Natural killer cell (primary cell): ENCODE measurements around the gene TGM3. TPM values are rescaled to one million over a fixed set of nuclear protein-coding genes. Genes with fewer than 3 reads are reported as not detected.

Experiments
- ATAC-seq, 3 donors: fragments of 150-1000 bp in 2 of 3; fragments of 200-7000 bp in 1 of 3; cut with Tn5 transposase; 1 replicate in 1 of 3; 2 replicates in 2 of 3; pipeline ENCODE4 v1.10.0; 2021; ENCODE audit warnings: mild to moderate bottlenecking in 2 of 3, moderate library complexity in 2 of 3
- DNase-seq, 2 donors: peaks; one replicate each; pipeline versions ENCODE4 v3.0.0 to v3.0.0-alpha.2; 2013 to 2021; ENCODE audit warnings: mixed read lengths in 1 of 2
- H3K27ac ChIP-seq: one replicate; pipeline ENCODE4 v1.5.1; 2013; ENCODE audit warnings: mild to moderate bottlenecking, low read length
- H3K27me3 ChIP-seq: one replicate; pipeline ENCODE4 v1.6.1; 2013; ENCODE audit warnings: low read length; ENCODE audit not compliant: control insufficient read depth, insufficient read depth
- H3K36me3 ChIP-seq: one replicate; pipeline ENCODE4 v1.6.1; 2013; ENCODE audit warnings: low read length; ENCODE audit not compliant: control insufficient read depth, insufficient read depth
- H3K4me1 ChIP-seq: one replicate; pipeline ENCODE4 v1.6.1; 2013; ENCODE audit warnings: low read length; ENCODE audit not compliant: control insufficient read depth, insufficient read depth
- H3K4me3 ChIP-seq: one replicate; pipeline ENCODE4 v1.5.1; 2013; ENCODE audit warnings: low read length
- H3K9me3 ChIP-seq: one replicate; pipeline ENCODE4 v1.6.1; 2013; ENCODE audit warnings: low read length; ENCODE audit not compliant: control insufficient read depth, insufficient read depth
- H3K27ac Mint-ChIP-seq, 2 donors: one replicate each; pipeline ENCODE4 v1.8.0; 2022; ENCODE audit warnings: mild to moderate bottlenecking in 2 of 2, mixed read lengths in 2 of 2, moderate library complexity in 1 of 2
- H3K27me3 Mint-ChIP-seq, 2 donors: one replicate each; pipeline ENCODE4 v1.8.0; 2022; ENCODE audit warnings: low read depth in 2 of 2, mixed read lengths in 2 of 2
- H3K36me3 Mint-ChIP-seq: one replicate; pipeline ENCODE4 v1.8.0; 2022; ENCODE audit warnings: mixed read lengths
- H3K4me1 Mint-ChIP-seq, 2 donors: one replicate each; pipeline ENCODE4 v1.8.0; 2022; ENCODE audit warnings: mixed read lengths in 2 of 2
- H3K4me3 Mint-ChIP-seq: one replicate; pipeline ENCODE4 v1.8.0; 2022; ENCODE audit warnings: mild to moderate bottlenecking, moderate library complexity, mixed read lengths
- H3K9me3 Mint-ChIP-seq, 2 donors: one replicate each; pipeline ENCODE4 v1.8.0; 2022; ENCODE audit warnings: mixed read lengths in 2 of 2
- WGBS: methylation state at CpG from one replicate; pipeline ENCODE4 v1.1.7; 2013; ENCODE audit warnings: missing lambda C conversion rate; ENCODE audit not compliant: insufficient coverage; 5-methylcytosine and 5-hydroxymethylcytosine counted together
- intact Hi-C: fragments of 100-400 bp; cut with micrococcal nuclease; formaldehyde crosslinking; loops from one replicate; pipeline ENCODE4 v1.14.2; 2022
- total RNA-seq, 4 donors: library from RNA; stranded (reverse); fragments of 120-200 nt in 1 of 4; gene quantifications; one replicate each; pipeline versions ENCODE4 v1.2.3 to v1.2.4, GENCODE V29; 2013 to 2022
- TF ChIP-seq, protein P1 (sequence below): fragments of 200-600 bp; IDR thresholded peaks from one replicate; pipeline ENCODE4 v1.8.0; 2022; ENCODE audit warnings: antibody characterized with exemption

TGM3 gene
- total RNA-seq, 3 donors from 2014 or later (not counting 1 experiment from before 2014, with no cell fraction given) = not detected

DNA sequence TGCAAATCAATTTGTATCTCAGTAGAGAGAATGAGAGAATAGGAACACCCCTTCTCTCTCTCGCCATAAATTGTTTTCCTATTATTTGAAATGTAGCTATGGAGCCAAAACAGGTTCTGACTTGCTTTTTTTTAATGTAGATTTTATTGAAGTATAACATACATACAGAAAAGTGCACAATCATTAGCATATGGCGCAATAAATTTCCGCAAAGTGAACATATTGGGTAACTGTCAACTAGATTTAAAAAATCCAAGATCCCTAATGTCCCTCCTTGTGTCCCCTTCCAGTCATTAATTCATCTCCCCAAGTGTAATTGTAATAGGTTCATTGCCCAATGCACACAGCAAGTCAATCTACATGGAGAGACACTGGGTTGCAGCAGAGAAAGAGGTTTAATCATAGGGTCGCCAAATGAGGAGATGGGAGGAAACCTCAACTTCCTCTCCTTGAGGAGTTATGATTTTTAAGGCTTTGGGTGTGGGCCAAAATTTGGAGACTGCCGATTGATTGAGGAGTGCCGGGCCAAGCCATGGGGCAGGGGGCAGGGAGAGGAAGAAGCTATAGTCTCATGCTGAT, 43.3 kb upstream of the TGM3 start:
- DNase-seq = no peak
- Mint-ChIP-seq H3K36me3 (no peaks in the 10 kb centered on the region), H3K27ac (no peak overlapping the region), H3K9me3 (no peaks in the 10 kb centered on the region), H3K4me1 (peaks cover 0 to 5% of the 10 kb centered on the region in 2 donors), H3K27me3 (peaks cover 17 to 39% of the 10 kb centered on the region in 2 donors), H3K4me3 (no peak overlapping the region)
- H3K27me3 ChIP-seq = peaks cover 3% of the 10 kb centered on the region
- peaks cover 5% of the 10 kb centered on the region for H3K4me1 ChIP-seq
- H3K36me3 ChIP-seq = no peaks in the 10 kb centered on the region
- no peak overlapping the region for H3K27ac ChIP-seq
- H3K9me3 ChIP-seq = no peaks in the 10 kb centered on the region
- WGBS = 28% methylated on average over 5 of the region's 6 CpGs
- TF ChIP-seq, protein P1, sequence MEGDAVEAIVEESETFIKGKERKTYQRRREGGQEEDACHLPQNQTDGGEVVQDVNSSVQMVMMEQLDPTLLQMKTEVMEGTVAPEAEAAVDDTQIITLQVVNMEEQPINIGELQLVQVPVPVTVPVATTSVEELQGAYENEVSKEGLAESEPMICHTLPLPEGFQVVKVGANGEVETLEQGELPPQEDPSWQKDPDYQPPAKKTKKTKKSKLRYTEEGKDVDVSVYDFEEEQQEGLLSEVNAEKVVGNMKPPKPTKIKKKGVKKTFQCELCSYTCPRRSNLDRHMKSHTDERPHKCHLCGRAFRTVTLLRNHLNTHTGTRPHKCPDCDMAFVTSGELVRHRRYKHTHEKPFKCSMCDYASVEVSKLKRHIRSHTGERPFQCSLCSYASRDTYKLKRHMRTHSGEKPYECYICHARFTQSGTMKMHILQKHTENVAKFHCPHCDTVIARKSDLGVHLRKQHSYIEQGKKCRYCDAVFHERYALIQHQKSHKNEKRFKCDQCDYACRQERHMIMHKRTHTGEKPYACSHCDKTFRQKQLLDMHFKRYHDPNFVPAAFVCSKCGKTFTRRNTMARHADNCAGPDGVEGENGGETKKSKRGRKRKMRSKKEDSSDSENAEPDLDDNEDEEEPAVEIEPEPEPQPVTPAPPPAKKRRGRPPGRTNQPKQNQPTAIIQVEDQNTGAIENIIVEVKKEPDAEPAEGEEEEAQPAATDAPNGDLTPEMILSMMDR = no peak
- intact Hi-C loops = no loop called here
- no peak overlapping the region for H3K4me3 ChIP-seq
- no peak for ATAC-seq

DNA sequence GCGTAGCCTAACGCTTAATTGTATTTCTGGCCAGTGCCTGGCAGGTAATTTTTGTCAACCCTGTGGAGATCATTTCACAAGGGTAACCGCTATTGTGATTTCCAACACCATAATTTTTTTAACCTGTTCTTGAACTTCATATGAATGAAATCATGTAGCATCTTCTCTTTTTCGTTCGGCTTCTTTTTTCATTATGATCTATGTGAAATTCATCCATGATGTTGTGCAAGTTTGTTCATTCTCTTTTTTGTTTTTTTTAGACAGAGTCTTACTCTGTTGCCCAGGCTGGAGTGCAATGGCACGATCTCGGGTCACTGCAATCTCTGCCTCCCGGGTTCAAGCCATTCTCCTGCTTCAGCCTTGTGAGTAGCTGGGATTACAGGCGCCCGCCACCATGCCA, 42.5 kb upstream of the TGM3 start:
- no peak overlapping the region for H3K4me3 ChIP-seq
- Mint-ChIP-seq H3K4me3 (no peak overlapping the region), H3K9me3 (no peaks in the 10 kb centered on the region), H3K36me3 (no peaks in the 10 kb centered on the region), H3K4me1 (peaks cover 0 to 5% of the 10 kb centered on the region in 2 donors), H3K27ac (no peak overlapping the region), H3K27me3 (peaks cover 18 to 33% of the 10 kb centered on the region in 2 donors)
- DNase-seq = no peak
- H3K36me3 ChIP-seq = no peaks in the 10 kb centered on the region
- ATAC-seq = no peak
- H3K9me3 ChIP-seq = no peaks in the 10 kb centered on the region
- intact Hi-C loops = no loop called here
- H3K27ac ChIP-seq = no peak overlapping the region
- H3K4me1 ChIP-seq = peaks cover 5% of the 10 kb centered on the region
- WGBS = 83% methylated on average over 10 of the region's 10 CpGs
- TF ChIP-seq, protein P1 = no peak
- peaks cover 3% of the 10 kb centered on the region for H3K27me3 ChIP-seq

DNA sequence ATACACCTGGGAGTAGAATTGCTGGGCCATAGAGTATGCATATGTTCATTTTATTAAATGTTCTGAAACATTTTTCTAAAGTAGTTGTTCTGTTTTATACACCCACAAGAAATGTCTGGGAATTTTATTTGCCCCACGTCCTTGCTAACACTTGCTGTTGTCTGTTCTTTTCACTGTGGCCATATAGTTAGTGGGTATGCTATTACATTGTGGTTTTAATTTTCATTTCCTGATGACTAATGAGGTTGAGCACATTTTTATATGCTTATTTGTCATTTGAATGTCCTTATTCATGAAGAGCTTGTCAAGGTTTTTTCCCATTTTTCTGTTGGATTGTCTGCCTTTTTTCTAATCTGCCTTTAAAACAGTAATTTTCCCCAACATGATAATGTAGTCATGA, 41.5 kb upstream of the TGM3 start:
- Histone ChIP-seq H3K4me3 (no peak overlapping the region), H3K9me3 (no peaks in the 10 kb centered on the region), H3K36me3 (no peaks in the 10 kb centered on the region), H3K27me3 (peaks cover 3% of the 10 kb centered on the region), H3K4me1 (peaks cover 5% of the 10 kb centered on the region), H3K27ac (no peak overlapping the region)
- Mint-ChIP-seq H3K9me3 (no peaks in the 10 kb centered on the region), H3K36me3 (no peaks in the 10 kb centered on the region), H3K27ac (no peak overlapping the region), H3K4me1 (peaks cover 0 to 5% of the 10 kb centered on the region in 2 donors), H3K27me3 (peaks cover 14 to 23% of the 10 kb centered on the region in 2 donors), H3K4me3 (no peak overlapping the region)
- TF ChIP-seq, protein P1 = no peak
- DNase-seq (no peak), ATAC-seq (no peak)
- 43% methylated on average over 1 of the region's 1 CpG for WGBS
- intact Hi-C loops = no loop called here
